NCI-H2227 treated with DMSO at 0.1 percent for 48 hours (cell line): Measurements from ENCODE around the gene DPEP2.
"Not testable (repeated sequence)": the region's sequence is repeated elsewhere in the genome, so short reads cannot be mapped to it uniquely, and the experiment has no call there.

Experiments
- DNase-seq: peaks from one replicate; lab custom pipeline; 2025; lab: John Stamatoyannopoulos, UW

The DPEP2 gene

GRCh38 chr16:68005786-68006286, 6.6 kb upstream of the DPEP2 start:
- no peak for DNase-seq

DNA sequence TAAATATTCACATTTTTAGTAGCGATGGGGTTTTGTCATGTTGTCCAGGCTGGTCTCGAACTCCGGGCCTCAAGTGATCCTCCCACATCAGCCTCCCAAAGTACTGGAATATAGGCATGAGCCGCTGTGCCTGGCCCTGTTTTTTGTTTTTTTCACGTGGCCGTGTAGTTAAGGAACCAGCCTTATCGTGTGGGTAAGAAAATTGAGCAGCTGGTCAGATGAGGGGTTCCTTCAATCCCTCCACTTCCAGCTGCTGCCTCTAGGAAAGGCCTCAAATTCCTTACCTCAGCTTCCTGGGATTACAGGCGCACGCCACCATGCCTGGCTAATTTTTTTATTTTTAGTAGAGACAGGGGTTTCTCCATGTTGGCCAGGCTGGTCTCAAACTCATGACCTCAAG, 5.9 kb upstream of the DPEP2 start:
- DNase-seq: no peak

DNA sequence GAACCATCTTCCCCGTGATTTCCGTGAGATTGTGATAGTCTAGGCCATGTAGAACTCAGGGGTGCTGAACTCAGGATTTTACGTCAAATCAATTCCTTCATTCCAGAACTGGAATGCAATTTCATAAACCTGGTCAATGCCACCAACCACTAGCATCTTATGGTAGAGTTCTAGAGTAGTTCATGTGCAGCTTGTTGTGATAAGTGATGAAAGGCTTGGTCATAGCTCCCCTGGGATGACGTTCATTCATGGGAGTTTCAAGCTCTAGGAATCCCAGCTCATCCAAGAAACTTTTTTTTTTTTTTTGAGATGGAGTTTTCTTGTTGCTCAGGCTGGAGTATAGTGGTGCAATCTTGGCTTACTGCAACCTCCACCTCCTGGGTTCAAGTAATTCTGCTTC, 3.7 kb upstream of the DPEP2 start:
- no peak for DNase-seq

GRCh38 chr16:68000450-68000849, 1.2 kb upstream of the DPEP2 start:
- no peak for DNase-seq

- DNase-seq: no peak
These were observed 701 bp upstream of the DPEP2 start for GRCh38 chr16:67999985-68000384.

- not testable (repeated sequence) for DNase-seq
These were observed 979 bp downstream of the DPEP2 start for GRCh38 chr16:67998231-67998778.

DNA sequence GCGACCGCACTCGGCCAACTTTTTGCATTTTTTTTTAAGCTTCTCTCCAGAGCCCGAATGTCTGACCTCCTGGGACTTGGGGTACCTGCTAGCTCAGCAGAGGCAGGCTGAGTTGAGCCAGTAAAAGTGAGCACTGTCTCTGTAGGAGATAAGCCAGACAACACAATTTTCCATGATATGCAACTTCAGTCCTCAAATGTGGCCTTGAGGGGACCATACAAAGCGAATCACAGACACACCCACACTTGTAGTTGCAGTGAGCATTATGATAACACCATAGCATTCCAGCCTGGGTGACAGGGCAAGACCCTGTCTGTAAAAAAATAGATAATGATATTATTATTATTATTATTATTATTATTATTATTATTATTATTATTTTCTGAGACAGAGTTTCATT, 2.6 kb downstream of the DPEP2 start:
- DNase-seq: no peak

DNA sequence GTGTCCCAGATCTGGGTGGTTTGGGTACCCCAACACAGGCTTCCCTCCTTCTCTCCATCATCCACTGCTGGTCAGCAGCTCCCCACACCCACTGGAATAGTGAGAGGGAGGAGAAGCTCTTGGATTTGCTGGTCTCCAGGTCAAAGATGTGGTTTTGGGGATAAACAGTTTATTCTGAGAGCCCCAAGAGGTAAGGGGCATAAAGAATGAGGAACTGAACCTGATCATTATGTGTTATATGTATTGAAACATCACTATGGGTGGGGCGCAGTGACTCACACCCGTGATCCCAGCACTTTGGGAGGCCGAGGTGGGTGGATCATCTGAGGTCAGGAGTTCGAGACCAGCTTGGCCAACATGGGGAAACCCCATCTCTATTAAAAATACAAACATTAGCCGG, 3.9 kb downstream of the DPEP2 start:
- no peak for DNase-seq

GRCh38 chr16:67994040-67994408, 5.3 kb downstream of the DPEP2 start:
- not testable (repeated sequence) for DNase-seq

DNA sequence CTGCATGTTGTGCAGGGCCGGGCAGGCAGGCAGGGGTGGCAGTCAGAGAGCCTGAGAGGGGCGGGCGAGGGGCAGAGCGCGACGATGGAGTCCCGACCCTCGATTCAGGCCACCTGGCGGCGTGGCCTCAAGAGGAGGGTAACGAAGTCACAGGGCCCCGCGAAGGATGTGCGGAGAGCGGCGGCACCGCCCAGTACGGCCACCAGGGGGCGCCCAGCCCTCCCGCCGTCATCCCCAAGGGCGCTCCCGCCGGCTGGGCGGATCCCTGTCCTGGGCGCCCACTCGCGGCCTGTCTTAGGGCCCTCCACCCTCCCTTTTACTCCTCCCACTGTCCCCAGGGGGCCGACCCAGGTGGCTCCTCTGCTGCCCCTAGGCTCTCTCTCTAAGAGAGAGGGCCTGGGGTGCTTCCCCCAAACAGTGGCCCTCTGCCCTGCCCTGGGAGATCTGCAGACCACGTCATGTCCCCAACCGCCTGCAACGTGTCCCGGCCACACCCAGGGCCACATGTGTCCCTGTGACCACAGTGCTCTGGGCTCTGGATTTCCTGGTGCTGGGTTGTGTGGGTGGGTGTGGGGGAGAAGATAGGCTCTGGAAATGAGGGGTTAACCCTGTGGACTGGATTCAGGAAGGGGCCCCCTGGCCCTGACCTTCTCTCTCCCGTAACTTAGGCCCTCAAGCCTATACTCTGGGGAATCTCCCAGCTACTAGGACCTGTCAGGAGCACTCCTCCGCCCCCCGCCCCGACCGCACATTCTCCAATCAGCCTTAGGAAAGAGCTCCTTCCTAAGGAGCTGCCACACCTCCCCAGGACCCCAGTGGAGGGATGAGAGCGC, 5.9 kb downstream of the DPEP2 start:
- no peak for DNase-seq

- no peak for DNase-seq
These were observed 6.5 kb downstream of the DPEP2 start for GRCh38 chr16:67992661-67993206.

DNA sequence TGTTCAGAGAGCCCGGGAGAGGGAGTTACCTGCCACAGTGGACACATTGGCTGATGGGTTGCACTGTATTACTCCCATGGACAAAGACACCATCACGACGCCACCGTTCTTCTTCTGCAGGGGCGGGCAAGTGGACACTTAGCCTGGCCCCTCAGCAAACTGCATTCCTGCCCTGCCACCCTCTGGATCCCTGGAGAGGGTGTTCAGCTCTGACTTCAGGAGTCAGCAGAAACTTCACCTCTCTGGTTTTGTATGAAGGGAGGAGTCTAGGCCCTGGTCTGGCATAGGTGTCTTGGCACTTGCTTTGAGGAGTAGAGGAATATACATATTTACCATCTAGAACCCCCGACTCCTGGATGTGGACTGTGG, 9.3 kb downstream of the DPEP2 start:
- no peak for DNase-seq

DNA sequence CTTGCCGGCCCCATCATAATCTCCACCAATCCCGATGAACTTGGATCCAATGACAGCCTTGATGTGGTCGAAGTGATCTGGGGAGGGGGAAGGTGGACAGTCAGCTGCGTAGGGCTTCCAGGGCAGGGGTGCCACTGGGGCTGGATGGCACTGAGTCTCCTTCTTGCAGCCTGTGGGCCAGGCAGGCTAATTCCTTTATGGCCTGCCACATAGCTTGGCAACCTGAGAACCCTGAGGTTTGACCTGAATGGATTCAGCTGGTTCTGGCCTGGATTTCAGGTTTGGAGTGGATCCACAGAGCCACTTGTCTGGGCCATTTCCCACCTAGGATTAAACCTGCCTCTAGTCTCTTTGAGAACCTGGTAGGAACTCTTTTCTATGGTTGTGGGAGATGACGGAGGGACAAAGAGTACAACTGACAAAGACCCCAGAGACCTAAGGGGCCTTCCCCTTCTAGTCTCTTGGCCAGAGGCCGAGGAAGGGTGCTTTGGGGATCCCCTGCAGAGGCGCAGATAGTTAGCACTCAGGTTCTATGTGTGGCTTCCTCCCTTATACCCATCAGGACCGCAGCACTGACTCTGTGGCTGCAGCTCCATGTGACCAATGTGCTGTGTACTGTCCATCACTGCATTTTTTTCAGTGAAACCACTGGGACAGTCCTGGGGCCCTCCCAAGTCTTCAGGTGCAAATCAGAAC, 9.8 kb downstream of the DPEP2 start:
- no peak for DNase-seq

- DNase-seq: no peak
These were observed 10.6 kb downstream of the DPEP2 start for GRCh38 chr16:67988675-67989074.

GRCh38 chr16:67987460-67988160, 11.7 kb downstream of the DPEP2 start:
- DNase-seq: no peak

- no peak for DNase-seq
These were observed 12.3 kb downstream of the DPEP2 start for GRCh38 chr16:67986949-67987348.

DNA sequence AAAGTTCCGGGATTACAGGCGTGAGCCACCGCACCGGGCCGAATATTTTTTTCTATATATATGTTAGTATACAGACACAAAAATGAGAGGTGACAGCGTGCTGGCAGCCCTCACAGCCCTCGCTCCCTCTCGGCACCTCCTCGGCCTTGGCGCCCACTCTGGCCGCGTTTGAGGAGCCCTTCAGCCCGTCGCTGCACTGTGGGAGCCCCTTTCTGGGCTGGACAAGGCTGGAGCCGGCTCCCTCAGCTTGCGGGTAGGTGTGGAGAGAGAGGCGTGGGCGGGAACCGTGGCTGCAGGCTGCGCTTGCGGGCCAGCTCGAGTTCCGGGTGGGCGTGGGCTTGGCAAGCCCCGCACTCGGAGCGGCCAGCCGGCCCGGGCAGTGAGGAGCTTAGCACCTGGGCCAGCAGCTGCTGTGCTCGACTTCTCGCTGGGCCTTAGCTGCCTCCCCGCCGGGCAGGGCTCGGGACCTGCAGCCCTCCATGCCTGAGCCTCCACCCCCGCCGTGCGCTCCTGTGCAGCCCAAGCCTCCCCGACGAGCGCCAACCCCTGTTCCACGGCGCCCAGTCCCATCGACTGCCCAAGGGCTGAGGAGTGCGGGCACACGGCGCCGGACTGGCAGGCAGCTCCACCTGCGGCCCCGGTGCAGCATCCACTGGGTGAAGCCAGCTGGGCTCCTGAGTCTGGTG, 17.1 kb downstream of the DPEP2 start:
- DNase-seq: no peak

GRCh38 chr16:67979955-67980678, 19.2 kb downstream of the DPEP2 start, which contains the start of gene DPEP3:
Gene DPEP3 (minus strand): TSS chr16:67980499. CDS start chr16:67980380, 119 bp downstream.
- no peak for DNase-seq

- DNase-seq: no peak
These were observed 21.6 kb downstream of the DPEP2 start for GRCh38 chr16:67977469-67978227.

- no peak for DNase-seq
These were observed 22.3 kb downstream of the DPEP2 start for GRCh38 chr16:67977005-67977404.
